Lower lobe of right lung (tissue), 2 donors: ENCODE measurements around the gene APOBEC3H. TPM values are rescaled to one million over a fixed set of nuclear protein-coding genes. Genes with fewer than 3 reads are reported as not detected.

Experiments used
- ATAC-seq, 2 donors: fragments of 200-7000 bp; cut with Tn5 transposase; one replicate each; pipeline ENCODE4 v1.9.1; 2020 to 2022; ENCODE audit warnings: mild to moderate bottlenecking in 2 of 2, moderate library complexity in 2 of 2
- DNase-seq: peaks from one replicate; pipeline ENCODE4 v3.0.0-alpha.2; 2020
- H3K27ac ChIP-seq: fragments of 200-600 bp; one replicate; pipeline ENCODE4 v1.8.0; 2022
- H3K27me3 ChIP-seq: fragments of 200-600 bp; one replicate; pipeline ENCODE4 v1.8.0; 2022; ENCODE audit warnings: low read depth
- H3K36me3 ChIP-seq: fragments of 200-600 bp; one replicate; pipeline ENCODE4 v1.8.0; 2022; ENCODE audit warnings: mild to moderate bottlenecking
- H3K4me1 ChIP-seq: fragments of 200-600 bp; one replicate; pipeline ENCODE4 v1.8.0; 2022
- H3K4me3 ChIP-seq: fragments of 200-600 bp; one replicate; pipeline ENCODE4 v1.8.0; 2022; ENCODE audit warnings: mild to moderate bottlenecking
- H3K9me3 ChIP-seq: fragments of 200-600 bp; one replicate; pipeline ENCODE4 v1.8.0; 2022
- intact Hi-C: fragments of 100-400 bp; cut with DNase I; formaldehyde crosslinking; loops from one replicate; pipeline ENCODE4 v1.11.0; 2022
- total RNA-seq: library from RNA; stranded (reverse); fragmentation: NEBNext Ultra II Directional; extraction: Animal tissue kit (Norgen Biotek cat#: 25700); gene quantifications from one replicate; pipeline ENCODE4 v1.2.1, GENCODE V29; 2021
- TF ChIP-seq, protein P1 (sequence below): fragments of 200-600 bp; IDR thresholded peaks from one replicate; pipeline ENCODE4 v1.8.0; 2022; ENCODE audit warnings: antibody characterized with exemption, mild to moderate bottlenecking
- donor health status: DM: no; HTN: yes; CAD: no; lungs with severe emphysema.

Gene APOBEC3H
- total RNA-seq, 1 donor from 2014 or later = 1.9 TPM

DNA sequence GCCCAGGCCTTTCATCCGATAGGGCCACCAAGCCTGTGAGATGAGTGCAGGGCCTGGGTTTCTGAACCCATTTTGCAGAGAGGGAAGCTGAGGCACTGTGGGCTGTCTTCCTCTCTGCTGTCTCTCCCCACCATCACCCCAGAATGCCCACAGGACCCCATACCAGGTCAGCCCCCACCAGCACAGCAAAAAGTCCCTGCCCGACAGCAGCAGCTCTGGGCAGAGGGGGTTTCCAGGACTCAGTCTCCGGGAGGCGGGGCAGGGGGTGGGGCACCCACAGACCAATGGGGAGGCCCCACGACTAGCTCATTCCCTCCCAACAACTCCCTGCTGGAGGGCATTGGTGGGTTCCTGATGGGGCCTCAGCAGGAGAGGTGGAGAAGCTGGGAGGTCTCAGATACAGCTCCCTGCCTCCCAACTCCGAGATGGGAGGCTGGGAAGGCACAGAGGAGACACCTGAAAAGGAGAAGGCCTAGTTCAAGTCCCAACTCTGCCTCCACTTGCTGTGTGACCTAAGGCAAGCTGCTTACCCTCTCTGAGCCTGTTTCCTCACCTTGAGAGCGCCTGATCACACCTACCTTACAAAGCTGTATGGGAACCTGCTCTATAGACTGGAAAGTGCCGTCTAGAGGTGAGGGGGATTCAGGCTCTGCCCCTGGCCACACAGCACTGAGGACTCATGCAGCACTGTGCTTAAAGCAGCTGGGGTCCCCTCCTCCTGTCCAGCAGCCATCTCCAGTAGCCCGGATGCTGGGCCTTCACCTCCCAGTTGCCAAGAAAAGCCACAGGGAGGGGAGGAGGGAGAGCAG lies 51.9 kb downstream of the APOBEC3H start:
- Histone ChIP-seq H3K36me3 (peaks cover 14% of the 10 kb centered on the region), H3K9me3 (no peaks in the 10 kb centered on the region), H3K27ac (peak overlapping the region; percentile 74), H3K27me3 (no peaks in the 10 kb centered on the region), H3K4me1 (peaks cover 73% of the 10 kb centered on the region), H3K4me3 (no peak overlapping the region)
- TF ChIP-seq, protein P1, sequence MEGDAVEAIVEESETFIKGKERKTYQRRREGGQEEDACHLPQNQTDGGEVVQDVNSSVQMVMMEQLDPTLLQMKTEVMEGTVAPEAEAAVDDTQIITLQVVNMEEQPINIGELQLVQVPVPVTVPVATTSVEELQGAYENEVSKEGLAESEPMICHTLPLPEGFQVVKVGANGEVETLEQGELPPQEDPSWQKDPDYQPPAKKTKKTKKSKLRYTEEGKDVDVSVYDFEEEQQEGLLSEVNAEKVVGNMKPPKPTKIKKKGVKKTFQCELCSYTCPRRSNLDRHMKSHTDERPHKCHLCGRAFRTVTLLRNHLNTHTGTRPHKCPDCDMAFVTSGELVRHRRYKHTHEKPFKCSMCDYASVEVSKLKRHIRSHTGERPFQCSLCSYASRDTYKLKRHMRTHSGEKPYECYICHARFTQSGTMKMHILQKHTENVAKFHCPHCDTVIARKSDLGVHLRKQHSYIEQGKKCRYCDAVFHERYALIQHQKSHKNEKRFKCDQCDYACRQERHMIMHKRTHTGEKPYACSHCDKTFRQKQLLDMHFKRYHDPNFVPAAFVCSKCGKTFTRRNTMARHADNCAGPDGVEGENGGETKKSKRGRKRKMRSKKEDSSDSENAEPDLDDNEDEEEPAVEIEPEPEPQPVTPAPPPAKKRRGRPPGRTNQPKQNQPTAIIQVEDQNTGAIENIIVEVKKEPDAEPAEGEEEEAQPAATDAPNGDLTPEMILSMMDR = no peak
- no peak for DNase-seq
- intact Hi-C loops = no loop called here
- ATAC-seq = no peak

DNA sequence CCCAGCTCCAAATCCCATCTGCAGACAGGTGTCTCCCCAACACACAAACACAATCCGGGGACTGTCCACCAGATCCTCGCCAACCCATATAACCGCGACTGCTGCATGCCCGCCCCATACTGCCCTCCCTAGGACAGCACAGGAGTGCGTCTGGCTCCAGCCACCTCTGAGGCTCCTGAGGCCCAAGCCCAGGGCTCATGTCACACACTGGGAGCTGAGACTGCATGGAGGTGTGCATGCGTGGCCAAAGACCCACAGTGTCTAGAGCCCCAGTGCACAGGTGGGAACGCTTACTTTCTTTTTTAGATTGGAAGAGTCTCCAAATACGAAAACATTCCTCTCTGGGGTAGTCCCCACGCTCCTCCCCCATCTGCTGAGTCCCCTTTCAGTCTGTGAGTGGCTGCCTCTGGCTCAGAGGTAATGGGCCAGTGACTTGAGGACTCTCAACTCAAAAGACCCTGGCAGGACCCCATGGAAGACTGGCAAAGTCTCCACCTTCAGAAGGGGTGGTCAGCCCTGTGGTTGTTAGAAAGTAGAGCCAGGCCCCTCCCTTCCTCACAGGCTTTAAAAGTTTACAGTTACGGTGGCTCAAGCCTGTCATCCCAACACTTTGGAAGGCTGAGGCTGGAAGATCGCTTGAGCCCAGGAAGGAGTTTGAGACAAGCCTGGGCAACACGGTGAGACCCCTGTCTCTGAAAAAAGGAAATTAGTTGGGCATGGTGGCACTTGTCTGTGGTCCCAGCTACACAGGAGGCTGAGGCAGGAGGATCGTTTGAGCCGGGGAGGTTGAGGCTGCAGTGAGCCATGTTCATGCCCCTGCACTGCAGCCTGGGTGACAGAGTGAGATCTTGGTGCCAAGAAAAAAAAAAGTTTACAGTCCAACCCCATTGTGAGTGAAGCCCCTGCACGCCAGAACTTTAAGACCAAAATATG lies 53.1 kb downstream of the APOBEC3H start:
- DNase-seq (no peak), ATAC-seq (no peak)
- Histone ChIP-seq H3K27ac (no peak overlapping the region), H3K4me3 (peak overlapping the region; percentile 96), H3K36me3 (peaks cover 14% of the 10 kb centered on the region), H3K27me3 (no peaks in the 10 kb centered on the region), H3K4me1 (peaks cover 63% of the 10 kb centered on the region), H3K9me3 (no peaks in the 10 kb centered on the region)
- TF ChIP-seq, protein P1 = no peak
- intact Hi-C loops = no loop called here

DNA sequence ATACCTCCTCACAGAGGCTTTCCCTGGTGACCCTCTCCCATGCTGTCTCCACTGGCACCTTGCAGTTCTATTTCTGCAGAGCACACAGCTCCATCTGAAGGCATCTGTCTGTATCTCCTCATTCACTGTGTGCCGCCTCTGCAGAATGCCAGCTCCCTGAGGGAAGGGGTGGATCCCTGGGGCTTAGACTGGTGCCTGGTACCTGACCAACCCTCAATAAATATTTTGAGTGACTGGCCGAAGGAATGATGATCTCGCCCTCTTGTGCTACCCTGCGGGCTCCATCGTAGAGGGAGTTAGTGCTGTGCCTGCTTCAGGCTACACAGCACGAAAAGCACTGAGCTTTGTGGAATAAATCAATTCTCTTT lies 53.8 kb downstream of the APOBEC3H start:
- Histone ChIP-seq H3K4me3 (peak overlapping the region; percentile 96), H3K36me3 (peaks cover 14% of the 10 kb centered on the region), H3K27me3 (no peaks in the 10 kb centered on the region), H3K27ac (peak overlapping the region; percentile 88), H3K9me3 (no peaks in the 10 kb centered on the region), H3K4me1 (peaks cover 62% of the 10 kb centered on the region)
- intact Hi-C loops = no loop called here
- no peak for ATAC-seq
- no peak for DNase-seq
- TF ChIP-seq, protein P1 = no peak

GRCh38 chr22:39151329-39151975 lies 54.4 kb downstream of the APOBEC3H start:
- TF ChIP-seq, protein P1 = no peak
- intact Hi-C loops = no loop called here
- peaks cover 55% of the 10 kb centered on the region for H3K4me1 ChIP-seq

GRCh38 chr22:39152024-39152510 lies 55.0 kb downstream of the APOBEC3H start:
- H3K4me1 ChIP-seq = peaks cover 49% of the 10 kb centered on the region
- H3K27ac ChIP-seq = peak overlapping the region; percentile 88
- peaks cover 14% of the 10 kb centered on the region for H3K36me3 ChIP-seq
- no peaks in the 10 kb centered on the region for H3K9me3 ChIP-seq
- H3K4me3 ChIP-seq = peak overlapping the region; percentile 96
- no peak for DNase-seq
- ATAC-seq = no peak
- intact Hi-C loops = no loop called here
- H3K27me3 ChIP-seq = no peaks in the 10 kb centered on the region
- TF ChIP-seq, protein P1 = no peak

More at GRCh38 chr22:39151329-39151975, 54.4 kb downstream of the APOBEC3H start:
- Histone ChIP-seq H3K9me3 (no peaks in the 10 kb centered on the region), H3K27me3 (no peaks in the 10 kb centered on the region), H3K27ac (peak overlapping the region; percentile 88), H3K36me3 (peaks cover 14% of the 10 kb centered on the region), H3K4me3 (peak overlapping the region; percentile 96)
- no peak for DNase-seq
- ATAC-seq = no peak
